SU-DHL-6 (cell line): ENCODE measurements around the gene CARMIL3.

Experiments used
- H2AFZ ChIP-seq: fragments of 200-600 bp; sonication (generic); 2 replicates; pipeline ENCODE4 v1.6.1; 2014; ENCODE audit warnings: low read depth, mild to moderate bottlenecking, moderate library complexity, mixed read lengths, antibody characterized with exemption, low read length; ENCODE audit not compliant: severe bottlenecking
- H3F3A ChIP-seq: fragments of 200-600 bp; shearing (Covaris generic); 2 replicates; pipeline ENCODE4 v1.6.0; 2016; ENCODE audit warnings: antibody characterized with exemption, mild to moderate bottlenecking; ENCODE audit not compliant: insufficient read depth
- H3K27ac ChIP-seq: fragments of 200-600 bp; sonication (generic); 2 replicates; pipeline ENCODE4 v1.5.1; 2016; ENCODE audit warnings: low read depth, mild to moderate bottlenecking, low read length, moderate library complexity, mixed read lengths
- H3K27me3 ChIP-seq: fragments of 200-600 bp; sonication (generic), shearing (Covaris generic); 2 replicates; pipeline ENCODE4 v1.6.0; 2014; ENCODE audit warnings: mild to moderate bottlenecking, low read length
- H3K36me3 ChIP-seq: fragments of 200-600 bp; sonication (generic); 2 replicates; pipeline ENCODE4 v1.6.1; 2014; ENCODE audit warnings: mild to moderate bottlenecking, low read length, mixed read lengths
- H3K4me2 ChIP-seq: fragments of 300-600, 200-600 bp; shearing (Covaris generic), sonication (generic); 2 replicates; pipeline ENCODE4 v1.6.0; 2014; ENCODE audit warnings: low read length, low read depth, mild to moderate bottlenecking; ENCODE audit not compliant: poor library complexity, severe bottlenecking
- H3K4me3 ChIP-seq: fragments of 200-600 bp; sonication (generic); 2 replicates; pipeline ENCODE4 v1.5.1; 2014; ENCODE audit warnings: antibody characterized with exemption, low read length, mild to moderate bottlenecking, mixed read lengths; ENCODE audit not compliant: insufficient read depth, poor library complexity, severe bottlenecking
- H3K79me2 ChIP-seq: fragments of 200-600 bp; sonication (generic); 2 replicates; pipeline ENCODE4 v1.6.1; 2014; ENCODE audit warnings: mild to moderate bottlenecking, low read length, moderate library complexity; ENCODE audit not compliant: insufficient read depth
- H3K9ac ChIP-seq: fragments of 200-600 bp; sonication (generic); 2 replicates; pipeline ENCODE4 v1.7.0; 2014; ENCODE audit warnings: mild to moderate bottlenecking, low read length
- H3K9me2 ChIP-seq: fragments of 200-600 bp; sonication (generic); replicated peaks from 2 replicates; pipeline ENCODE4 v1.6.1; 2014; ENCODE audit warnings: low read length; ENCODE audit not compliant: insufficient read depth
- H3K9me3 ChIP-seq: fragments of 200-600 bp; sonication (generic); 2 replicates; pipeline ENCODE4 v1.6.1; 2014; ENCODE audit warnings: low read length, mixed read lengths; ENCODE audit not compliant: insufficient read depth
- H4K20me1 ChIP-seq: fragments of 200-600 bp; sonication (generic); 2 replicates; pipeline ENCODE4 v1.6.1; 2014; ENCODE audit warnings: low read depth, mild to moderate bottlenecking, antibody characterized with exemption, low read length, moderate library complexity, mixed read lengths
- EZH2phosphoT487 ChIP-seq: fragments of 200-600 bp; sonication (generic), shearing (Covaris generic); conservative IDR thresholded peaks from 2 replicates; pipeline ENCODE4 v1.6.1; 2018; ENCODE audit warnings: mild to moderate bottlenecking, antibody characterized with exemption, low read length, moderate library complexity, mixed read lengths
- TF ChIP-seq, protein P1 (sequence below): fragments of 200-600 bp; sonication (generic); IDR thresholded peaks from one replicate; pipeline ENCODE4 v1.5.1; 2017; ENCODE audit warnings: antibody characterized with exemption, mild to moderate bottlenecking, low read length, moderate library complexity; ENCODE audit not compliant: insufficient read depth, poor library complexity, severe bottlenecking

CARMIL3 gene

DNA sequence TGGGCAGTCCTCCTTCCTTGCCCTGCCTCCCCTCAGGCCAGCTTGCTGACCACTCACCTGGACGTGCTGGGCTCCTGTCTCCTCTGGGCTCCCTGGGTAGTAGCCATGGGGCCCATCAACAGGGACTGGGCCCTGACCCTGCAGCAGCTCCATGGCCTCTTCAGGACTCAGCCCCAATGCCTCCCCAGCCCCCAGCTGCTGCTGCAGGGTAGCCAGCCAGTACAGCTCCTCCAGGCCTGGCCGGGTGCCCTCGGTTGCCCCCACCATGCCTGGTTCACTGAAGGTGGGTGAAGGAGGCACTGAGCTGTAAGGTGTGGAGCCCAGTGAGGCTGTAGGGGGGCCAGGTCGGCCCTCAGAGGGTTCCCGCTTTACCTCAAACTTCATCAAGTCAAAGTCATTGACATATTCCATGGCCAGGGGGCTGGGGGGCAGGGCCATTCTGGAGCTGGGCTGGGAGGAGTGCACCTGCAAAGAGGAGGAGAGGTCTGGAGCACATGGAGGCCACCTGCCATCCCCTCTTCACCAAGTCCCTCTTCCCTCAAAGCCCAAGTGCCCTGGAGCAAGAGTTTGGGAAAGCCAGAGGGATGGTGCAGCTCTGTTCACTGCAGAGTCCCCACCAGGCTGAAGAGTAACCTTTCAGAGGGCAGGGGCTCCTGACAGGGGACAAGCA lies 30.7 kb downstream of the CARMIL3 start:
- H3K27me3 ChIP-seq: no peaks in the 10 kb centered on the region
- H2AFZ ChIP-seq: no peak overlapping the region
- H3K36me3 ChIP-seq: no peaks in the 10 kb centered on the region
- H3K9me3 ChIP-seq: no peaks in the 10 kb centered on the region
- H3K79me2 ChIP-seq: no peaks in the 10 kb centered on the region
- H3F3A ChIP-seq: 0 out of 2 replicates have a peak, but pooled peaks cover 3% of the 10 kb centered on the region
- no peaks in the 10 kb centered on the region for H3K9me2 ChIP-seq
- H3K9ac ChIP-seq: no peak overlapping the region
- H3K4me2 ChIP-seq: no peak overlapping the region
- H4K20me1 ChIP-seq: no peaks in the 10 kb centered on the region
- TF ChIP-seq, protein P1, sequence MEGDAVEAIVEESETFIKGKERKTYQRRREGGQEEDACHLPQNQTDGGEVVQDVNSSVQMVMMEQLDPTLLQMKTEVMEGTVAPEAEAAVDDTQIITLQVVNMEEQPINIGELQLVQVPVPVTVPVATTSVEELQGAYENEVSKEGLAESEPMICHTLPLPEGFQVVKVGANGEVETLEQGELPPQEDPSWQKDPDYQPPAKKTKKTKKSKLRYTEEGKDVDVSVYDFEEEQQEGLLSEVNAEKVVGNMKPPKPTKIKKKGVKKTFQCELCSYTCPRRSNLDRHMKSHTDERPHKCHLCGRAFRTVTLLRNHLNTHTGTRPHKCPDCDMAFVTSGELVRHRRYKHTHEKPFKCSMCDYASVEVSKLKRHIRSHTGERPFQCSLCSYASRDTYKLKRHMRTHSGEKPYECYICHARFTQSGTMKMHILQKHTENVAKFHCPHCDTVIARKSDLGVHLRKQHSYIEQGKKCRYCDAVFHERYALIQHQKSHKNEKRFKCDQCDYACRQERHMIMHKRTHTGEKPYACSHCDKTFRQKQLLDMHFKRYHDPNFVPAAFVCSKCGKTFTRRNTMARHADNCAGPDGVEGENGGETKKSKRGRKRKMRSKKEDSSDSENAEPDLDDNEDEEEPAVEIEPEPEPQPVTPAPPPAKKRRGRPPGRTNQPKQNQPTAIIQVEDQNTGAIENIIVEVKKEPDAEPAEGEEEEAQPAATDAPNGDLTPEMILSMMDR: no peak
- TF ChIP-seq EZH2phosphoT487: no peak
- H3K27ac ChIP-seq: no peak overlapping the region
- no peak overlapping the region for H3K4me3 ChIP-seq

DNA sequence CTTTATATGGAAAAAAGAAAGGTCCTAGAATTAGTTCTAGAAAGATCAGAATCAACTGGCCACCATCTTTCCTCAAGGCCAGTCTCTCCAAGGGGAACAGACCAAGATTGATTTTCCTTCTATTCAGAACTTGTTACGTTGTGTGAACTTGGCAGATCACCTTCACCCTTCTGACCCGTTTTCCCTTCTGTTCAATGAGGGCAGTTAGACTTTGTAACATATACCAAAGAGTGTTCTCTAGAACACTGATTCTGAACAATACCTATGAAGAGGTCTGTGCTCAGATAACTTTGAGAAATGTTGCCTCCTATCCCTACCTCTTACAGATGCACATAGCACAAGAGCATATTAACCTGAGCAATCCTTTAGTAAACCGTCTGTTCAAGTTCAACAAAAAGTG lies 31.7 kb downstream of the CARMIL3 start:
- Histone ChIP-seq H3K27me3 (no peaks in the 10 kb centered on the region), H3K27ac (no peak overlapping the region), H3K9me2 (no peaks in the 10 kb centered on the region)

DNA sequence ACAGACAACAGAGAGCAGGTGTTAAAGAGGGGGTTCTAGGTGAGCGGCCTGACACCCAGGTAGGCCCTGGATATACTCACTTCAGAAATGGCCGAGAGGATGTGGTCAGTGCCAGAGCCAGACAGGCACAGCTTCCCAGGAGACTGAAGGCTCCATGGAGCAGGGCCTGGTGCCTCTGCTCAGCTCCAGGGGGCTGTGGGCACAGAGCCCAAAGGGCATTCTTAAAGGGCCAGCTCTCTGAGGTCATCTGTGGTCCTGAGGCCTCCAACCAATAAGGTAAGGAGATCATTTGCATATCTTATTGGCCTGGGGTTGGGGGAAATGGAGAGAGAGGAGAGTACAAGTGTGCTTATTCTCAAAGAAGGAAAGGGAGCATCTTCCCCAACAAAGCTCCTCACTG lies 32.6 kb downstream of the CARMIL3 start:
- Histone ChIP-seq H3K9me2 (no peaks in the 10 kb centered on the region), H3K9me3 (no peaks in the 10 kb centered on the region), H2AFZ (no peak overlapping the region), H3K4me2 (no peak overlapping the region), H3F3A (0 out of 2 replicates have a peak, but pooled peaks cover 3% of the 10 kb centered on the region), H3K79me2 (no peaks in the 10 kb centered on the region), H3K4me3 (no peak overlapping the region), H4K20me1 (no peaks in the 10 kb centered on the region), H3K9ac (no peak overlapping the region), H3K27ac (no peak overlapping the region), H3K36me3 (no peaks in the 10 kb centered on the region), H3K27me3 (no peaks in the 10 kb centered on the region)
- TF ChIP-seq, protein P1: no peak
- no peak for TF ChIP-seq EZH2phosphoT487

More for the DNA sequence above, 31.7 kb downstream of the CARMIL3 start:
- Histone ChIP-seq H3K4me3 (no peak overlapping the region), H4K20me1 (no peaks in the 10 kb centered on the region), H3F3A (0 out of 2 replicates have a peak, but pooled peaks cover 3% of the 10 kb centered on the region), H2AFZ (no peak overlapping the region), H3K79me2 (no peaks in the 10 kb centered on the region), H3K36me3 (no peaks in the 10 kb centered on the region), H3K9me3 (no peaks in the 10 kb centered on the region), H3K9ac (no peak overlapping the region), H3K4me2 (no peak overlapping the region)
- TF ChIP-seq, protein P1: no peak
- TF ChIP-seq EZH2phosphoT487: no peak
